K562 (cell line): ENCODE results near the gene GGCT. TPM values are rescaled to one million over a fixed set of nuclear protein-coding genes. Genes with fewer than 3 reads are reported as not detected.
A peak's percentile ranks its signal among the peaks of the same experiment; 100 is the strongest.

ENCODE experiments used
- CCNT2 ChIP-seq: IDR thresholded peaks from 2 replicates; pipeline ENCODE4 v1.6.1; 2011; ENCODE audit warnings: borderline replicate concordance, low read depth, mild to moderate bottlenecking, moderate library complexity, mixed read lengths, low read length; ENCODE audit not compliant: insufficient read length; ENCODE audit errors: extremely low read depth
- FOS ChIP-seq: IDR thresholded peaks from 3 replicates; pipeline ENCODE4 v1.6.1; 2011; ENCODE audit not compliant: insufficient read length; ENCODE audit errors: extremely low read depth
- FOXK2 ChIP-seq, 2 experiments: fragments of 450-650 bp; IDR thresholded peaks in 1 of 2; conservative IDR thresholded peaks in 1 of 2; 2 replicates each; pipeline ENCODE4 v1.6.1; 2016; ENCODE audit warnings: low read depth in 2 of 2, mild to moderate bottlenecking in 1 of 2
- HDAC6 ChIP-seq: IDR thresholded peaks from 2 replicates; pipeline ENCODE4 v1.6.1; 2012; ENCODE audit warnings: low read depth, mild to moderate bottlenecking, control low read depth, inconsistent platforms, low read length, moderate library complexity
- ILK ChIP-seq: fragments of 450-650 bp; IDR thresholded peaks from 2 replicates; pipeline ENCODE4 v1.6.1; 2016; ENCODE audit warnings: missing genetic modification characterization, low read depth, mild to moderate bottlenecking, missing compliant biosample characterization, moderate library complexity, borderline replicate concordance
- KLF10 ChIP-seq: fragments of 250-450 bp; sonication (Bioruptor Pico); IDR thresholded peaks from 2 replicates; pipeline ENCODE4 v1.6.1; 2021; ENCODE audit warnings: matching md5 sums
- LCOR ChIP-seq: sonication (generic); formaldehyde crosslinking; IDR thresholded peaks from 2 replicates; pipeline ENCODE4 v1.8.0; 2022; ENCODE audit warnings: mild to moderate bottlenecking, missing genetic modification reagents
- NR1H2 ChIP-seq: sonication (generic); formaldehyde crosslinking; IDR thresholded peaks from 2 replicates; pipeline ENCODE4 v1.4.0; 2020; ENCODE audit warnings: mild to moderate bottlenecking, missing genetic modification reagents
- PHB2 ChIP-seq: fragments of 450-650 bp; IDR thresholded peaks from 2 replicates; pipeline ENCODE4 v1.6.1; 2017; ENCODE audit warnings: low read depth
- PHF20 ChIP-seq: fragments of 450-650 bp; IDR thresholded peaks from 2 replicates; pipeline ENCODE4 v1.6.1; 2018; ENCODE audit not compliant: partially characterized antibody
- PML ChIP-seq: IDR thresholded peaks from 2 replicates; pipeline ENCODE4 v1.6.1; 2012; ENCODE audit warnings: low read length, inconsistent platforms
- RB1 ChIP-seq: fragments of 450-650 bp; IDR thresholded peaks from 2 replicates; pipeline ENCODE4 v1.6.1; 2017; ENCODE audit warnings: low read depth, mild to moderate bottlenecking
- SMAD3 ChIP-seq: fragments of 450-650 bp; formaldehyde crosslinking; conservative IDR thresholded peaks from 2 replicates; pipeline ENCODE4 v1.4.0; 2020; ENCODE audit warnings: mild to moderate bottlenecking
- SRSF1 ChIP-seq: fragments of 200-400 bp; formaldehyde crosslinking; IDR thresholded peaks from 2 replicates; pipeline ENCODE4 v1.6.1; 2017; ENCODE audit warnings: mild to moderate bottlenecking, low read depth, low read length, moderate library complexity
- TAF15 ChIP-seq: fragments of 200-400 bp; formaldehyde crosslinking; IDR thresholded peaks from 2 replicates; pipeline ENCODE4 v1.6.1; 2017; ENCODE audit warnings: mild to moderate bottlenecking, low read depth, low read length, moderate library complexity
- TARDBP ChIP-seq: fragments of 450-650 bp; IDR thresholded peaks from 2 replicates; pipeline ENCODE4 v1.6.1; 2016
- ZNF12 ChIP-seq: sonication (generic); formaldehyde crosslinking; IDR thresholded peaks from 2 replicates; pipeline ENCODE4 v1.4.0; 2020; ENCODE audit warnings: mild to moderate bottlenecking, missing genetic modification reagents
- ZNF140 ChIP-seq: fragments of 250-450 bp; sonication (Bioruptor Pico); IDR thresholded peaks from 2 replicates; pipeline ENCODE4 v1.8.0; 2021; ENCODE audit warnings: moderate library complexity, mild to moderate bottlenecking, inconsistent platforms
- ZNF23 ChIP-seq: fragments of 250-450 bp; sonication (Bioruptor Pico); IDR thresholded peaks from 2 replicates; pipeline ENCODE4 v1.4.0; 2020; ENCODE audit warnings: mild to moderate bottlenecking
- ZNF274 ChIP-seq: IDR thresholded peaks from 2 replicates; pipeline ENCODE4 v1.6.1; 2011; ENCODE audit warnings: low read depth, mild to moderate bottlenecking, low read length, moderate library complexity, borderline replicate concordance
- ZNF282 ChIP-seq: sonication (generic); formaldehyde crosslinking; IDR thresholded peaks from 2 replicates; pipeline ENCODE4 v1.8.1; 2023; ENCODE audit warnings: missing genetic modification reagents
- ZNF551 ChIP-seq: fragments of 250-450 bp; sonication (Bioruptor Pico); IDR thresholded peaks from 2 replicates; pipeline ENCODE4 v1.5.0; 2021; ENCODE audit warnings: mild to moderate bottlenecking, moderate library complexity
- polyA plus RNA-seq, 8 experiments: library from polyadenylated mRNA; depleted of rRNA in 4 of 8; stranded (reverse) in 5 of 8; unstranded in 3 of 8; fragments of >200 nt; fragmentation: Nextera tagmentation in 2 of 8; fragmentation: Illumina TruSeq in 1 of 8; extraction: Ambion mirVana in 2 of 8; extraction: Trizol in 1 of 8; gene quantifications; 2 replicates each; pipeline versions ENCODE4 v1.2.1 to v1.2.3, GENCODE V29; 2011 to 2014; ENCODE audit warnings: inconsistent platforms in 1 of 8, missing spikeins in 1 of 8
- total RNA-seq, 7 experiments: library from RNA; depleted of rRNA in 6 of 7; stranded (reverse); fragments of >200 nt in 6 of 7; fragmentation: Illumina TruSeq in 2 of 7; extraction: Trizol in 2 of 7; gene quantifications; 2 replicates each; pipeline versions ENCODE4 v1.2.1 to v1.2.3, GENCODE V29; 2011 to 2021; ENCODE audit warnings: low replicate concordance in 1 of 7
- TF ChIP-seq, protein P1 (sequence below): fragments of 450-650 bp; IDR thresholded peaks from 2 replicates; pipeline ENCODE4 v1.6.1; 2016; ENCODE audit warnings: mild to moderate bottlenecking
- TF ChIP-seq, protein P2 (sequence below), 2 experiments: fragments of 450-650 bp; conservative IDR thresholded peaks; 2 replicates each; pipeline ENCODE4 v1.6.1; 2017; ENCODE audit warnings: mild to moderate bottlenecking in 2 of 2, moderate library complexity in 2 of 2
- TF ChIP-seq, protein P3 (sequence below), 2 experiments: fragments of 250-450 bp in 1 of 2; fragments of 450-650 bp in 1 of 2; sonication (Bioruptor Pico) in 1 of 2; IDR thresholded peaks; 2 replicates each; pipeline versions ENCODE4 v1.6.1 to v1.8.0; 2016 to 2021; ENCODE audit warnings: mild to moderate bottlenecking in 2 of 2, moderate library complexity in 2 of 2, missing compliant biosample characterization in 1 of 2, missing genetic modification characterization in 1 of 2

Gene GGCT
- total and polyA plus RNA-seq, 9 of the 15 experiments (the other 6 are each of a cell fraction or from before 2014, with no cell fraction given): 79.0 to 349 (median 136) TPM

DNA sequence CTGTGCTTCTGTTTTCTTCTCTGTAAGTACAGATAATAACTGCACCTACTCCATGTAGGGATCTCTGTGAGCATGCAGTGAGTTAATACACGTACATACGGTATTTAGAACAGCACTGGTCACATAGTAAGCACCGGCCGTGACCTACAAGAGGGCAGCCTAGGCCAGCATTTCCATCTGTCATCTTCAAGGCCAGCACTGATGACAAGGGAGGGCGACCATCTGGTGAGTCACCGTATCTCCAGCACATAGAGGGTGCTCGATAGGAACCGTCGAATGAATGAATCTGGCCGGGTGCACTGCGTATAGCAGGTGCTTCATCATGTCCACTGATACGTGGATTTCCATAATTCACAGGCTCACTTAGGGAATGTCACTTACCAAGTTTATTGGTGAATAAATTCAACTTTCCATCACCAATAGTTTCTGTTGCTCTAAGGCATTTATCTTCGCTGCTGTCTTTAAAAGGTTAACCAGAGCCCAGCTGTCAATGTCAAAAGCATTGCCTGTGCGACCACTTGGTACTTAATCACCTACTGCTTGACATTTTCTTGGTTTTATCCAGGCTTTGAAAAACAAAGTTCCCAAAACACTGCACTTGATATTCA, 34.4 kb downstream of the GGCT start (continued):
- no peak for TF ChIP-seq TAF15
- TF ChIP-seq PHF20: no peak
- TF ChIP-seq SRSF1: no peak
- TF ChIP-seq, protein P1, sequence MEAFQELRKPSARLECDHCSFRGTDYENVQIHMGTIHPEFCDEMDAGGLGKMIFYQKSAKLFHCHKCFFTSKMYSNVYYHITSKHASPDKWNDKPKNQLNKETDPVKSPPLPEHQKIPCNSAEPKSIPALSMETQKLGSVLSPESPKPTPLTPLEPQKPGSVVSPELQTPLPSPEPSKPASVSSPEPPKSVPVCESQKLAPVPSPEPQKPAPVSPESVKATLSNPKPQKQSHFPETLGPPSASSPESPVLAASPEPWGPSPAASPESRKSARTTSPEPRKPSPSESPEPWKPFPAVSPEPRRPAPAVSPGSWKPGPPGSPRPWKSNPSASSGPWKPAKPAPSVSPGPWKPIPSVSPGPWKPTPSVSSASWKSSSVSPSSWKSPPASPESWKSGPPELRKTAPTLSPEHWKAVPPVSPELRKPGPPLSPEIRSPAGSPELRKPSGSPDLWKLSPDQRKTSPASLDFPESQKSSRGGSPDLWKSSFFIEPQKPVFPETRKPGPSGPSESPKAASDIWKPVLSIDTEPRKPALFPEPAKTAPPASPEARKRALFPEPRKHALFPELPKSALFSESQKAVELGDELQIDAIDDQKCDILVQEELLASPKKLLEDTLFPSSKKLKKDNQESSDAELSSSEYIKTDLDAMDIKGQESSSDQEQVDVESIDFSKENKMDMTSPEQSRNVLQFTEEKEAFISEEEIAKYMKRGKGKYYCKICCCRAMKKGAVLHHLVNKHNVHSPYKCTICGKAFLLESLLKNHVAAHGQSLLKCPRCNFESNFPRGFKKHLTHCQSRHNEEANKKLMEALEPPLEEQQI: no peak
- no peak for TF ChIP-seq ZNF551
- TF ChIP-seq CCNT2: no peak
- TF ChIP-seq ZNF282 (CRISPR knock-in tag): no peak
- TF ChIP-seq, protein P2, sequence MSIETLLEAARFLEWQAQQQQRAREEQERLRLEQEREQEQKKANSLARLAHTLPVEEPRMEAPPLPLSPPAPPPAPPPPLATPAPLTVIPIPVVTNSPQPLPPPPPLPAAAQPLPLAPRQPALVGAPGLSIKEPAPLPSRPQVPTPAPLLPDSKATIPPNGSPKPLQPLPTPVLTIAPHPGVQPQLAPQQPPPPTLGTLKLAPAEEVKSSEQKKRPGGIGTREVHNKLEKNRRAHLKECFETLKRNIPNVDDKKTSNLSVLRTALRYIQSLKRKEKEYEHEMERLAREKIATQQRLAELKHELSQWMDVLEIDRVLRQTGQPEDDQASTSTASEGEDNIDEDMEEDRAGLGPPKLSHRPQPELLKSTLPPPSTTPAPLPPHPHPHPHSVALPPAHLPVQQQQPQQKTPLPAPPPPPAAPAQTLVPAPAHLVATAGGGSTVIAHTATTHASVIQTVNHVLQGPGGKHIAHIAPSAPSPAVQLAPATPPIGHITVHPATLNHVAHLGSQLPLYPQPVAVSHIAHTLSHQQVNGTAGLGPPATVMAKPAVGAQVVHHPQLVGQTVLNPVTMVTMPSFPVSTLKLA (conservative IDR thresholded peaks at IDR 0.05): peak; percentile 37 to 69; a peak in 2 of 4 replicates
- no peak for TF ChIP-seq HDAC6
- no peak for TF ChIP-seq PML
- 0 out of 2 replicates have a peak, but pooled peaks have one; percentile 26 for TF ChIP-seq RB1
- TF ChIP-seq ZNF23 (CRISPR knock-in tag): no peak
- peak; percentile 98 for TF ChIP-seq TARDBP
- TF ChIP-seq, protein P3, sequence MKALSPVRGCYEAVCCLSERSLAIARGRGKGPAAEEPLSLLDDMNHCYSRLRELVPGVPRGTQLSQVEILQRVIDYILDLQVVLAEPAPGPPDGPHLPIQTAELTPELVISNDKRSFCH (CRISPR knock-in tag; IDR thresholded peaks at IDR 0.05): no peak
- TF ChIP-seq, protein P3 (tag; IDR thresholded peaks at IDR 0.05): peak; percentile 81; the same call in 1 of the 2 replicates
- TF ChIP-seq ZNF12: no peak
- TF ChIP-seq LCOR: no peak
- no peak for TF ChIP-seq SMAD3 (CRISPR knock-in tag)
- no peak for TF ChIP-seq ILK (tag)
- TF ChIP-seq FOS: no peak
- TF ChIP-seq PHB2: no peak
- TF ChIP-seq NR1H2 (CRISPR knock-in tag): no peak
- peak; percentile 77 to 82 for TF ChIP-seq FOXK2 (conservative IDR thresholded peaks at IDR 0.05 in 1 of 2, IDR thresholded peaks at IDR 0.05 in 1 of 2; ENCODE audit: low read depth in 2 of 2)
- no peak for TF ChIP-seq KLF10 (CRISPR knock-in tag)
- no peak for TF ChIP-seq ZNF140 (CRISPR knock-in tag)
- no peak for TF ChIP-seq ZNF274
